BLaER1 (cell line): ENCODE data around the gene ACP6.
A peak's percentile ranks its signal among the peaks of the same experiment; 100 is the strongest.

Source experiments
- H3K27ac ChIP-seq: shearing (Covaris generic); formaldehyde crosslinking; 2 replicates; pipeline ENCODE4 v1.8.1; 2022
- H3K27me3 ChIP-seq: shearing (Covaris generic); formaldehyde crosslinking; 2 replicates; pipeline ENCODE4 v1.8.1; 2022
- H3K36me3 ChIP-seq: shearing (Covaris generic); formaldehyde crosslinking; 2 replicates; pipeline ENCODE4 v1.8.1; 2022
- H3K4me1 ChIP-seq: shearing (Covaris generic); formaldehyde crosslinking; 2 replicates; pipeline ENCODE4 v1.8.1; 2022
- H3K4me2 ChIP-seq: shearing (Covaris generic); formaldehyde crosslinking; 2 replicates; pipeline ENCODE4 v1.8.1; 2022
- H3K4me3 ChIP-seq: shearing (Covaris generic); formaldehyde crosslinking; 2 replicates; pipeline ENCODE4 v1.8.1; 2022
- H3K9ac ChIP-seq: shearing (Covaris generic); formaldehyde crosslinking; 2 replicates; pipeline ENCODE4 v1.8.1; 2022
- H3K9me3 ChIP-seq: shearing (Covaris generic); formaldehyde crosslinking; 2 replicates; pipeline ENCODE4 v1.8.1; 2022
- H4K20me1 ChIP-seq: shearing (Covaris generic); formaldehyde crosslinking; 2 replicates; pipeline ENCODE4 v1.8.1; 2022
- Cebpa-rat ChIP-seq: shearing (Covaris generic); IDR thresholded peaks from 2 replicates; pipeline ENCODE4 v1.8.1; 2022

Gene ACP6

DNA sequence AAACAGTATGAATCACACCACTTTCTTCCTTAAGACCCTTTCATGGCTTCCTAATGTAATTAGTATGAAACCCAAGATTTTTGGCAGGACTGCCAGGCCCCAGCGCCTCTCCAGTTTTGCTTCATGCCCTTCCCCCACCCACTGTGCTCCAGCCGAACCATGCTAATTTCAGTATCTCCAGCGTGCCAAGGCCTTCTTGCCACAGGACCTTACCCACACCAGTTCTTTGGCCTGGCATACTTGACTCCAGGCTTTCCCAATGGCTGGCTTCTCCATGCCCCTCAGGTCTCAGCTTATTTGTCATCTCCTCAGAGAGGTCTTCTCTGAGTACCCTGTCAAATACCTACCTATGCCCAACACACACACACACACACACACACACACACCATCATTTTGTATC lies 38.5 kb downstream of the ACP6 start:
- H3K27ac ChIP-seq: no peak overlapping the region
- H3K36me3 ChIP-seq: peaks cover 4% of the 10 kb centered on the region; the same call in 1 of the 2 replicates
- H3K9me3 ChIP-seq: no peaks in the 10 kb centered on the region
- no peaks in the 10 kb centered on the region for H4K20me1 ChIP-seq
- H3K27me3 ChIP-seq: no peaks in the 10 kb centered on the region
- peaks cover 6% of the 10 kb centered on the region; the same call in 1 of the 2 replicates for H3K4me1 ChIP-seq
- no peak for TF ChIP-seq Cebpa-rat
- H3K4me2 ChIP-seq: no peak overlapping the region
- H3K9ac ChIP-seq: no peak overlapping the region
- H3K4me3 ChIP-seq: no peak overlapping the region

DNA sequence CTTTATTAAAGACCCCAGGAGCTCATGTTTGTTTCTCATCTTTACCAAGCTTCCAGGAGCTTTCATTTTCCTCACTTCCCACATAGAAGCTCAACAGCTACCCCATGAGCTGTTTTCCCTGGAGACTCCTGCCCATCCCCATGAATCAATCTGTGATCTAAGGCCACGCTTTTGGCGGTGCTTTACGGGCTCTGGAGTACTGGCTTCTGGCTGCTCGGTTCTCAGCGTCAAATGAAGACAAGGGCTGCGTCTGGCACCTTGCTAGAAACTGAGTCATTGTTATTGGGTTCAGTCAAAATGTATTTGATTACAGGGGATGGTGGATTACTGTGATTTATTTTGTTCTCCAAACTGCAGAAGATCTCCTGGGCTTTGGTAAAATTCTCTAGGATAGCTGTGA lies 39.9 kb downstream of the ACP6 start:
- no peak overlapping the region for H3K9ac ChIP-seq
- no peak overlapping the region for H3K4me3 ChIP-seq
- H3K27ac ChIP-seq: no peak overlapping the region
- peaks cover 4% of the 10 kb centered on the region; the same call in 1 of the 2 replicates for H3K36me3 ChIP-seq
- H3K9me3 ChIP-seq: no peaks in the 10 kb centered on the region
- H4K20me1 ChIP-seq: no peaks in the 10 kb centered on the region
- peaks cover 12% of the 10 kb centered on the region for H3K4me1 ChIP-seq
- TF ChIP-seq Cebpa-rat: no peak
- H3K4me2 ChIP-seq: no peak overlapping the region
- H3K27me3 ChIP-seq: no peaks in the 10 kb centered on the region

DNA sequence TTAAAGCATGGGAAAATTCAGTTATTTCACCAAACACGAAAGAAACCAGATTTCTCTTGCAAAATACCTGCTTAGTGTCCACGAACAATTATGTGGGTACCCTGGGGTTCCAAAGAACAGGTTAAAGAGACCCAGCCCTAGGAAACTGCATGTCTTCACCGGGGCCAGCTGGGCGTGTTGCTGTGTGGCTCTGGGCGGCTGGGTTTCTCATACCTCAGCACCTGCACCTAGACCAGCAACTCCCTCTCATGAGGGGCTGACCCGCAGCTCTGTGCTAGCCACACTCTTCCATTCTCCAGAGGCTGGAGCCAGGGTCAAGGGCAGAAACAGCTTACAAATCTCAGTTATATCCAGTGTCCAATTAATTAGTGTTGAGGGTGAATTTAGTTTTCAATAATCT lies 40.3 kb downstream of the ACP6 start:
- H3K36me3 ChIP-seq: peaks cover 4% of the 10 kb centered on the region; the same call in 1 of the 2 replicates
- H3K4me3 ChIP-seq: no peak overlapping the region
- no peaks in the 10 kb centered on the region for H3K9me3 ChIP-seq
- no peak for TF ChIP-seq Cebpa-rat
- no peak overlapping the region for H3K27ac ChIP-seq
- H3K4me2 ChIP-seq: no peak overlapping the region
- H3K27me3 ChIP-seq: no peaks in the 10 kb centered on the region
- peaks cover 17% of the 10 kb centered on the region for H3K4me1 ChIP-seq
- no peak overlapping the region for H3K9ac ChIP-seq
- no peaks in the 10 kb centered on the region for H4K20me1 ChIP-seq

DNA sequence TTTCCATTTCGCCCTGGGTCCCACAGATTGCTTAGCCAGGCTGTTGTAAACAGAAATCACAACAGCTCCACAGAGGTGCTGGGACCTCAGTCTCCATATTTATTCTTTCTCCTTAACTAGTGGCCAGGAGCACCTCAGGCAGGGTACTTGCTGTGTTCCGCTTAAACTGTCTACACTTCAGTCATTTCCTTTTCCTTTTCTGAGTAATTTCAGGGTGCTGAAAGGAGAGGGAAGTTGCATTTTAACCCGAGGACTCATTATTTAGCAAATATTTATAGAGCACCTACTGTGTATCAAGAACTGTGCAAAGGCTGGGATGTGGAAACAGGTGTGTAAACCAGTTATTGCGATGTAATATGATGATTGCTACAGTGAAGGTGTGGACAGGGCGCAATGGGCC lies 41.9 kb downstream of the ACP6 start:
- no peak overlapping the region for H3K4me3 ChIP-seq
- H3K9me3 ChIP-seq: no peaks in the 10 kb centered on the region
- no peaks in the 10 kb centered on the region for H3K27me3 ChIP-seq
- peaks cover 19% of the 10 kb centered on the region for H3K36me3 ChIP-seq
- H3K4me2 ChIP-seq: no peak overlapping the region
- H4K20me1 ChIP-seq: no peaks in the 10 kb centered on the region
- H3K27ac ChIP-seq: no peak overlapping the region
- TF ChIP-seq Cebpa-rat: no peak
- no peak overlapping the region for H3K9ac ChIP-seq
- peaks cover 22% of the 10 kb centered on the region for H3K4me1 ChIP-seq

DNA sequence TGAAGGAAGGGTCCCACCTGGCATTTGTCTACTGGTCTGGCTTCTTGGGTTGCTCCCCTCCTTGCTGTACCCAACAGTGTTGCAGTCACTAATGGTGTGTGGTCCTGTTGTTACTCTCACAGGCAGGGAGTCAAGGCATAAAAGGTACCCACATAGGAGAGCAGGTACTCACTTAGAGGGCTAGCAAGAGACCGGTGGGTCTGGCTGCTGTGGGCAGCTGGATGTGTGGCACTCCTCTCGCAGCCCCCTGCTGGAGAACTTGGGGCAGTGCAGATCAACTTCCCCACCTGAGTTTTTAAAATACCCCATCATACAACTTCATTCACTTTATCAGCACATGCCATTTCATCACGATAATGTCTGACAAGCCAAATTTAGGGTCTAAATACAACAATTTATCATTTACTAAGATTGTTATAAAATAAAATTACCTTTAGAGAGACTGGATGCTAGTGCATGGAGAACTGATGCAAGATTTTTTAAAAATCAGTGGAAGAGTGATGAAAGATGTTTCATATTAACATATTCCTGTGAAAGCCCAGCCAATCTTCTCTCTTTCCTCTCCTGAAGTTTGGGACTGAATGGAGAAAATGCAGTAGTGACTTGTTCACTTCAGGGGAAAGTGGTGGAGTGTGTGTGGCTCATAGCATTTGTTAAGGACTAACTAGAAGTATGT lies 42.8 kb downstream of the ACP6 start:
- no peak overlapping the region for H3K4me2 ChIP-seq
- no peak overlapping the region for H3K27ac ChIP-seq
- no peak overlapping the region for H3K9ac ChIP-seq
- TF ChIP-seq Cebpa-rat: no peak
- H4K20me1 ChIP-seq: no peaks in the 10 kb centered on the region
- H3K4me3 ChIP-seq: no peak overlapping the region
- no peaks in the 10 kb centered on the region for H3K27me3 ChIP-seq
- peaks cover 22% of the 10 kb centered on the region for H3K4me1 ChIP-seq
- H3K9me3 ChIP-seq: no peaks in the 10 kb centered on the region
- H3K36me3 ChIP-seq: peaks cover 24% of the 10 kb centered on the region

DNA sequence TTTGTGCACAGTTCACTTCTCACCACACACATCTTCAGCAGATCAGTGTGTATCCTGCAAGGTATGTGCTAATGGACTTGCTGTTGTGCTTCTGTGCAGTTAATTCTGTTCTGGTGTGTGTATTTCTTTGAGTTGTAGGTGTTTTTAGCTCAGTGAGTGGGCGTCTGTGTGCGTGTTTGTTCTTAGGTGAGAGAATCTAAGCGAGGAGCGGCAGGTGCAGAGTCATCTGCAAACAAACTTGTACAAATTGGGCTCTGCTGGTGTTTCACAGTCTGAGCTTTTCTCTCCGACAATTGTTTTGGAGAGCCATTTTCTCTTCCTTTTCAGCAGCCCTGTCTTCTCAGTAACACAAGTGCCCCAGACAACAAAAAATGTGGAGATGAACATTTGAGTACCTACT lies 43.6 kb downstream of the ACP6 start:
- no peak for TF ChIP-seq Cebpa-rat
- Histone ChIP-seq H3K27ac (no peak overlapping the region), H4K20me1 (no peaks in the 10 kb centered on the region), H3K36me3 (peaks cover 32% of the 10 kb centered on the region), H3K4me3 (no peak overlapping the region), H3K9me3 (no peaks in the 10 kb centered on the region), H3K4me1 (peaks cover 22% of the 10 kb centered on the region), H3K9ac (no peak overlapping the region), H3K27me3 (no peaks in the 10 kb centered on the region), H3K4me2 (no peak overlapping the region)

DNA sequence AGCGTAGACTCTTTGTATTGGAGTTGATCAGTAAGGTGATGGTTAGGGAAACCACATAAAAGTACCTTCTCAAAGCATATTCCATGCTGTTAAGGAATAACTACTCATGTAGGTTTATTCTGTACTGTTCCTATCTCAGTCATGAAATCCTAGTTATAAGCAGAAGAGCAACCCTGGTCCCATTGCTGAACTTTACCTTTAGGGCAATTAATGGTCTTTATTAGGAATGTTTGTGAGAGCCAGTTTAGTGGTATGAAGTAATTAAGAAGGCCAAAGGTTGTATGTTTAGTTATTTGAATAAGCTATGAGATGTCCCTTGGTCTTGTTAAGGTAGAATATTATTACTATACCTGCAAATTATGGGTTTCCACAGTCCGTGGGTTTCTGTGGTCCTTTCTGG lies 44.0 kb downstream of the ACP6 start:
- Histone ChIP-seq H3K4me3 (no peak overlapping the region), H3K4me2 (no peak overlapping the region), H3K9me3 (no peaks in the 10 kb centered on the region), H4K20me1 (no peaks in the 10 kb centered on the region), H3K36me3 (peaks cover 36% of the 10 kb centered on the region), H3K9ac (no peak overlapping the region), H3K27ac (no peak overlapping the region), H3K27me3 (no peaks in the 10 kb centered on the region), H3K4me1 (peaks cover 22% of the 10 kb centered on the region)
- TF ChIP-seq Cebpa-rat: no peak

DNA sequence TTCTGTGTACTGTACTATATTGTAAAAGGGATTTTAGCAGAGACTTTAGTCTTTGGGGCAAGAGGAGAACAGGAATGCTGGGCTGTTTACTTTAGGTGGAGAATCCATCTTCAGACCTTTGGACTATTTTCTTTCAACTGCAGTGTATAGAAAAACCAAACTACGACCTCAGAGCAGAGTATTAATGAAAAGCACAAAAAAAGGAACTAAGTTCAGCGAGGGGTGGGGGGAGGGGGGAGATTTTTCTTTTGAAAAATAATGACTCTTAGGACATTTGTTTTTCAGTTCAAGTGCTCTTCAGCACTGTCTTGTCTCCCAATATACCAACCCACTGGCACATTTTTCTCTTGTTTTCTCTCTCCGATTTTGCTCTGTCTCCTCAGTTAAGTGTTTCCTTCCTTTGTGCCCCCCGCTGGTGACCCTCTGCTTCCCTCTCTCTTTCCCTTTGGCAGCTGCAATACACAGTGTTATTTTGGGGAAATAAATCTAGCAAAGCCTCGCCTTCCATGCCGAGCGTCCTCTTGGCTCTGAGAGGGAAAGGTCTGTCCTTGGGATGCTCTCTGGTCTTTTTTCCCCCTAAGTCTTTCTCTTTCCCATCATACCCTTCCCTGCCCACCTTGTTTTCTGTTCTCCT lies 44.8 kb downstream of the ACP6 start:
- Histone ChIP-seq H3K27ac (no peak overlapping the region), H3K27me3 (no peaks in the 10 kb centered on the region), H3K9ac (no peak overlapping the region), H4K20me1 (no peaks in the 10 kb centered on the region), H3K9me3 (no peaks in the 10 kb centered on the region), H3K4me1 (peaks cover 22% of the 10 kb centered on the region), H3K4me2 (peak overlapping the region; percentile 65), H3K4me3 (no peak overlapping the region), H3K36me3 (peaks cover 45% of the 10 kb centered on the region)
- TF ChIP-seq Cebpa-rat: no peak

DNA sequence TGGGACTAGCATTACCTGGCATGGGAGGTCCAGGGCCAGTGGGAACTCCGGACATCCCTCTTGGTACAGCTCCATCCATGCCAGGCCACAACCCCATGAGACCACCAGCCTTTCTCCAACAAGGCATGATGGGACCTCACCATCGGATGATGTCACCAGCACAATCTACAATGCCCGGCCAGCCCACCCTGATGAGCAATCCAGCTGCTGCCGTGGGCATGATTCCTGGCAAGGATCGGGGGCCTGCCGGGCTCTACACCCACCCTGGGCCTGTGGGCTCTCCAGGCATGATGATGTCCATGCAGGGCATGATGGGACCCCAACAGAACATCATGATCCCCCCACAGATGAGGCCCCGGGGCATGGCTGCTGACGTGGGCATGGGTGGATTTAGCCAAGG lies 45.8 kb downstream of the ACP6 start:
- Histone ChIP-seq H3K4me3 (no peak overlapping the region), H3K27ac (no peak overlapping the region), H3K9me3 (no peaks in the 10 kb centered on the region), H3K36me3 (peaks cover 54% of the 10 kb centered on the region), H3K27me3 (no peaks in the 10 kb centered on the region), H4K20me1 (no peaks in the 10 kb centered on the region), H3K4me2 (no peak overlapping the region), H3K9ac (no peak overlapping the region), H3K4me1 (peaks cover 22% of the 10 kb centered on the region)
- no peak for TF ChIP-seq Cebpa-rat

DNA sequence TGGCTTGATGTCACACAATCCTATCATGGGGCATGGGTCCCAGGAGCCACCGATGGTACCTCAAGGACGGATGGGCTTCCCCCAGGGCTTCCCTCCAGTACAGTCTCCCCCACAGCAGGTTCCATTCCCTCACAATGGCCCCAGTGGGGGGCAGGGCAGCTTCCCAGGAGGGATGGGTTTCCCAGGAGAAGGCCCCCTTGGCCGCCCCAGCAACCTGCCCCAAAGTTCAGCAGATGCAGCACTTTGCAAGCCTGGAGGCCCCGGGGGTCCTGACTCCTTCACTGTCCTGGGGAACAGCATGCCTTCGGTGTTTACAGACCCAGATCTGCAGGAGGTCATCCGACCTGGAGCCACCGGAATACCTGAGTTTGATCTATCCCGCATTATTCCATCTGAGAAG lies 46.3 kb downstream of the ACP6 start:
- peaks cover 22% of the 10 kb centered on the region for H3K4me1 ChIP-seq
- H3K4me2 ChIP-seq: no peak overlapping the region
- no peak for TF ChIP-seq Cebpa-rat
- no peaks in the 10 kb centered on the region for H3K27me3 ChIP-seq
- no peaks in the 10 kb centered on the region for H4K20me1 ChIP-seq
- H3K36me3 ChIP-seq: peaks cover 59% of the 10 kb centered on the region
- H3K9ac ChIP-seq: no peak overlapping the region
- no peak overlapping the region for H3K27ac ChIP-seq
- no peak overlapping the region for H3K4me3 ChIP-seq
- H3K9me3 ChIP-seq: no peaks in the 10 kb centered on the region

DNA sequence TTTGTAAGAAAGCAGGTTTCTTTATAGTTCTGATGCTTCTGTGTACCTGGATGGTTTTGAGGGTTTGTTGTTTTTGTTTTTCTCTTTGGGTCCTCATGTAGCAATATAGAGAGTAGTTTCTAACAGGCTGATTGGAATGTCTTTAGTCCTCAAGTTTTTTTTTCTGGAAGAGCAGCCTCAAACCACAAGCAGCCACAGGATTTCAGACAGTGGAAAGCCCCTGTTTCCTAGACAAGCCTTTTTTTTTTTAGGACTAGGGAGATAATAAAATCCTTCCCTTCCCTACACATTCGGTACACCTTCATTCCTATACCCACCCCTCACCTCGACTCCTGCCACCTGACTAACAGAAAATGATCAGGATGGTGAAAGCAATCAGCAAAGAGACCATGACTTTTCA lies 47.6 kb downstream of the ACP6 start:
- TF ChIP-seq Cebpa-rat: no peak
- Histone ChIP-seq H3K27me3 (no peaks in the 10 kb centered on the region), H3K4me2 (no peak overlapping the region), H3K4me3 (no peak overlapping the region), H3K9me3 (no peaks in the 10 kb centered on the region), H3K27ac (no peak overlapping the region), H3K36me3 (peaks cover 72% of the 10 kb centered on the region), H3K4me1 (peaks cover 16% of the 10 kb centered on the region), H3K9ac (no peak overlapping the region), H4K20me1 (no peaks in the 10 kb centered on the region)
